DOHH2 (cell line): ENCODE data around the gene MGME1.
A peak's percentile ranks its signal among the peaks of the same experiment; 100 is the strongest.

Source experiments
- H3F3A ChIP-seq: fragments of 200-600 bp; sonication (generic), shearing (Covaris generic); 2 replicates; pipeline ENCODE4 v1.6.0; 2016; ENCODE audit warnings: antibody characterized with exemption, mild to moderate bottlenecking; ENCODE audit not compliant: control insufficient read depth, insufficient read depth
- H3K27ac ChIP-seq: fragments of 200-600 bp; sonication (generic); 2 replicates; pipeline ENCODE4 v1.5.1; 2014; ENCODE audit warnings: low read depth, mild to moderate bottlenecking, low read length, moderate library complexity
- H3K27me3 ChIP-seq: fragments of 200-600 bp; sonication (generic); 2 replicates; pipeline ENCODE4 v1.6.1; 2014; ENCODE audit warnings: mild to moderate bottlenecking, low read length, mixed read lengths; ENCODE audit not compliant: control insufficient read depth
- H3K36me3 ChIP-seq: fragments of 200-600 bp; sonication (generic); 2 replicates; pipeline ENCODE4 v1.6.1; 2014; ENCODE audit warnings: mild to moderate bottlenecking, low read length, moderate library complexity, mixed read lengths; ENCODE audit not compliant: control insufficient read depth
- H3K4me1 ChIP-seq: fragments of 200-600 bp; sonication (generic); 2 replicates; pipeline ENCODE4 v1.6.1; 2014; ENCODE audit warnings: mild to moderate bottlenecking, low read length, mixed read lengths; ENCODE audit not compliant: control insufficient read depth
- H3K4me2 ChIP-seq: fragments of 200-600 bp; sonication (generic); 2 replicates; pipeline ENCODE4 v1.6.0; 2014; ENCODE audit warnings: mild to moderate bottlenecking, low read length, moderate library complexity
- H3K4me3 ChIP-seq: fragments of 200-600 bp; sonication (generic); 2 replicates; pipeline ENCODE4 v1.5.1; 2014; ENCODE audit warnings: mild to moderate bottlenecking, low read length, mixed read lengths
- H3K79me2 ChIP-seq: fragments of 200-600 bp; sonication (generic); 2 replicates; pipeline ENCODE4 v1.6.1; 2014; ENCODE audit warnings: mild to moderate bottlenecking, low read length, mixed read lengths; ENCODE audit not compliant: control insufficient read depth
- H3K9me2 ChIP-seq: fragments of 200-600 bp; sonication (generic); replicated peaks from 2 replicates; pipeline ENCODE4 v1.6.1; 2014; ENCODE audit warnings: mild to moderate bottlenecking, low read length, mixed read lengths; ENCODE audit not compliant: control insufficient read depth
- H3K9me3 ChIP-seq: fragments of 200-600 bp; sonication (generic); 2 replicates; pipeline ENCODE4 v1.6.1; 2014; ENCODE audit warnings: antibody characterized with exemption, low read length, mixed read lengths; ENCODE audit not compliant: control insufficient read depth, insufficient read depth
- H4K20me1 ChIP-seq: fragments of 200-600 bp; sonication (generic); 2 replicates; pipeline ENCODE4 v1.6.0; 2014; ENCODE audit warnings: low read depth, mild to moderate bottlenecking, antibody characterized with exemption, low read length, moderate library complexity; ENCODE audit not compliant: control insufficient read depth, insufficient read depth
- EZH2phosphoT487 ChIP-seq: fragments of 200-600 bp; sonication (generic); IDR thresholded peaks from 2 replicates; pipeline ENCODE4 v1.6.1; 2017; ENCODE audit warnings: borderline replicate concordance, mild to moderate bottlenecking, antibody characterized with exemption, low read length, moderate library complexity, mixed read lengths
- TF ChIP-seq, protein P1 (sequence below): fragments of 200-600 bp; sonication (generic); IDR thresholded peaks from one replicate; pipeline ENCODE4 v1.5.1; 2014; ENCODE audit warnings: antibody characterized with exemption, mild to moderate bottlenecking, low read depth, low read length; ENCODE audit not compliant: poor library complexity, severe bottlenecking

Gene MGME1

DNA sequence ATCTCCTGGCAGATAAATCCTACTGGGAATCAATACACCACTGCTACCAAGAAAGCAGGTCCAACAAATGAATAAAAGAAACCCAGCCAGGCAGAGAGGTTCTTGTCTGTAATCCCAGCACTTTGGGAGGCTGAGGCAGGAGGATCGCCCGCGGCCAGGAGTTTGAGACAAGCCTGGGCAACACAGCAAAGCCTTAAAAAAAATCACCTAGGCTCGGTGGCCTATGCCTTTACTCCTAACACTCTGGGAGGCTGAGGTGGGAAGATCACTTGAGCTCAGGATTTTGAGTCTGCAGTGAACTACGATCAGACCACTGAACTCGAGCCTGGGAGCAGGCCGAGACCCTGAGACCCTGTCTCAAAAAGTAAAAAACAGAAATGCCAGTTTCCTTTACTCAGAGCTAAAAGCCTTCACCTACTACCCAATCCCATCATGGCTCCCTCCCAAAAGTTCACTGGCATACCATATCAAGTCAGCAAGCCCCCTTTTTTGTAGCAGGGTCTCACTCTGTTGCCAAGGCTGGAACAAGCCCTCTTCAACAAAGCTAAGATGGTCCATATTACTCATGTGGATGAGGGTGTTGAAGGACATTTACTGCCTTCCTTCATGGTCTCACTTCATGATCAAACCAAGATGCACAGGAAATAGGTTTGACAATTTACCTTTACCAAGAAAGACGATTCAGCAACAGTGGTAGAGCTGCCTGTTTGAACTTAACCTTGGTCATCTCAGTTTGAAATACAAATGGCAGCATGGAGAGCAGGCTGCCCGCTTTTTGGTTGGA is 5.5 kb upstream of the MGME1 start:
- peak overlapping the region; percentile 86 for H3K27ac ChIP-seq
- peaks cover 57% of the 10 kb centered on the region for H4K20me1 ChIP-seq
- TF ChIP-seq, protein P1, sequence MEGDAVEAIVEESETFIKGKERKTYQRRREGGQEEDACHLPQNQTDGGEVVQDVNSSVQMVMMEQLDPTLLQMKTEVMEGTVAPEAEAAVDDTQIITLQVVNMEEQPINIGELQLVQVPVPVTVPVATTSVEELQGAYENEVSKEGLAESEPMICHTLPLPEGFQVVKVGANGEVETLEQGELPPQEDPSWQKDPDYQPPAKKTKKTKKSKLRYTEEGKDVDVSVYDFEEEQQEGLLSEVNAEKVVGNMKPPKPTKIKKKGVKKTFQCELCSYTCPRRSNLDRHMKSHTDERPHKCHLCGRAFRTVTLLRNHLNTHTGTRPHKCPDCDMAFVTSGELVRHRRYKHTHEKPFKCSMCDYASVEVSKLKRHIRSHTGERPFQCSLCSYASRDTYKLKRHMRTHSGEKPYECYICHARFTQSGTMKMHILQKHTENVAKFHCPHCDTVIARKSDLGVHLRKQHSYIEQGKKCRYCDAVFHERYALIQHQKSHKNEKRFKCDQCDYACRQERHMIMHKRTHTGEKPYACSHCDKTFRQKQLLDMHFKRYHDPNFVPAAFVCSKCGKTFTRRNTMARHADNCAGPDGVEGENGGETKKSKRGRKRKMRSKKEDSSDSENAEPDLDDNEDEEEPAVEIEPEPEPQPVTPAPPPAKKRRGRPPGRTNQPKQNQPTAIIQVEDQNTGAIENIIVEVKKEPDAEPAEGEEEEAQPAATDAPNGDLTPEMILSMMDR: no peak
- TF ChIP-seq EZH2phosphoT487: no peak
- H3K27me3 ChIP-seq: no peaks in the 10 kb centered on the region
- H3K9me2 ChIP-seq: no peaks in the 10 kb centered on the region
- peaks cover 100% of the 10 kb centered on the region for H3K79me2 ChIP-seq
- peak overlapping the region; percentile 86 for H3K4me3 ChIP-seq
- peak overlapping the region; percentile 93 for H3K4me2 ChIP-seq
- no peaks in the 10 kb centered on the region for H3K9me3 ChIP-seq
- peaks cover 90% of the 10 kb centered on the region for H3F3A ChIP-seq
- H3K36me3 ChIP-seq: peaks cover 98% of the 10 kb centered on the region
- peaks cover 78% of the 10 kb centered on the region for H3K4me1 ChIP-seq

DNA sequence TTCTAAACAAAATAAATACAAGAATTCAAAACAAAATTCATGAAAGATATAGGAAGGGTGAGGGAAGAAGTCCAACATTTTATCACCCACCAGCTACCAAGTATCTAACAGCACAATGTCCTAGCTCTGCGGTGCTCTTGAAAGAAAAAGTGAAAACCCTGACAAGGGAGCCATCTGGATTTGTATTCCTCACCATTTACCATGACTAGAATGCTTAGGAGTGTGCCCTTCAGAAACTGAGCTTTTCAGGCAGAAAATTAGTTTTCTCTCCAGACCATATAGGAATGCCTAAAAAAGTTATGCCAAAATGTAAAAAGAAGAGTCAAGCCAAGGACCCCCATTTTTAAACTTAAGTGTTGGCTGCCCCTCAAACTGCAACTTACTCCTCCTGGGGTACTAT is 4.7 kb upstream of the MGME1 start:
- Histone ChIP-seq H4K20me1 (peaks cover 57% of the 10 kb centered on the region), H3F3A (peaks cover 82% of the 10 kb centered on the region), H3K9me3 (no peaks in the 10 kb centered on the region), H3K27me3 (no peaks in the 10 kb centered on the region), H3K4me3 (peak overlapping the region; percentile 86), H3K36me3 (peaks cover 95% of the 10 kb centered on the region), H3K27ac (peak overlapping the region; percentile 86), H3K79me2 (peaks cover 98% of the 10 kb centered on the region), H3K4me2 (peak overlapping the region; percentile 93), H3K4me1 (peaks cover 70% of the 10 kb centered on the region), H3K9me2 (no peaks in the 10 kb centered on the region)
- TF ChIP-seq EZH2phosphoT487: no peak
- TF ChIP-seq, protein P1: no peak

DNA sequence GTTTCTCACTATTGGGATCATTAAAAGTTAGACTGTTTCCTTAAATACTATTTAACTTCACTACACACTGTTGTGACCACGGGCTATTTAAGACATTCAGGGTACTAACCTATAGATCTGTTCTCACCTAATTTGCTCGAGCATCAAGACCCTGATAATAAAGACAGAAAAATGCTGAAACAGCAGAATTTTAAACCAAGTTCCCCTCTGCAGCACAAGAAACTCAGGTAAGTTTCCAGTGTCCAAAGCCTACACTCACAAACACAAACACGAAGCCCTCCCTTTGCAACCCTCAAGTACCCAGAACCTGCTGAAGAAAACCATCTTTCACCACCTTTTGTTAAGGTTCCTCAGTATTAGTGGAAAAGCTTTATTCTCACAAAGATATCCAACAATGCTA is 4.2 kb upstream of the MGME1 start:
- peaks cover 64% of the 10 kb centered on the region for H3K4me1 ChIP-seq
- H3K4me2 ChIP-seq: peak overlapping the region; percentile 93
- peaks cover 51% of the 10 kb centered on the region for H4K20me1 ChIP-seq
- peaks cover 91% of the 10 kb centered on the region for H3K36me3 ChIP-seq
- H3K27ac ChIP-seq: peak overlapping the region; percentile 86
- H3K27me3 ChIP-seq: no peaks in the 10 kb centered on the region
- peaks cover 98% of the 10 kb centered on the region for H3K79me2 ChIP-seq
- TF ChIP-seq, protein P1: no peak
- TF ChIP-seq EZH2phosphoT487: no peak
- peak overlapping the region; percentile 86 for H3K4me3 ChIP-seq
- H3K9me3 ChIP-seq: no peaks in the 10 kb centered on the region
- peaks cover 76% of the 10 kb centered on the region for H3F3A ChIP-seq
- no peaks in the 10 kb centered on the region for H3K9me2 ChIP-seq
